KMS-11 (cell line): Measurements from ENCODE around the gene RYR2.

Experiments
- H2AFZ ChIP-seq: fragments of 200-600 bp; sonication (generic); 2 replicates; pipeline ENCODE4 v1.6.1; 2016; ENCODE audit warnings: antibody characterized with exemption, mixed run types, low read depth
- H3K27ac ChIP-seq: fragments of 200-600 bp; sonication (generic); 2 replicates; pipeline ENCODE4 v1.6.1; 2016; ENCODE audit warnings: mild to moderate bottlenecking, mixed run types
- H3K27me3 ChIP-seq: fragments of 200-600 bp; sonication (generic); 2 replicates; pipeline ENCODE4 v1.6.1; 2017; ENCODE audit warnings: mild to moderate bottlenecking, low read depth, mixed run types, moderate library complexity; ENCODE audit not compliant: insufficient read depth
- H3K36me3 ChIP-seq: fragments of 200-600 bp; sonication (generic); 2 replicates; pipeline ENCODE4 v1.6.1; 2017; ENCODE audit warnings: mild to moderate bottlenecking, mixed run types; ENCODE audit not compliant: insufficient read depth
- H3K4me1 ChIP-seq: fragments of 200-600 bp; sonication (generic); 2 replicates; pipeline ENCODE4 v1.6.1; 2016; ENCODE audit warnings: mild to moderate bottlenecking, low read depth, mixed run types; ENCODE audit not compliant: poor library complexity, severe bottlenecking
- H3K4me2 ChIP-seq: fragments of 200-600 bp; sonication (generic); 2 replicates; pipeline ENCODE4 v1.7.0; 2016; ENCODE audit warnings: mild to moderate bottlenecking, mixed run types
- H3K4me3 ChIP-seq: fragments of 200-600 bp; sonication (generic); IDR thresholded peaks from 2 replicates; pipeline ENCODE4 v1.6.1; 2017; ENCODE audit warnings: low read depth, low read length, mixed read lengths; ENCODE audit not compliant: insufficient read depth
- H3K79me2 ChIP-seq: fragments of 200-600 bp; sonication (generic); 2 replicates; pipeline ENCODE4 v1.6.1; 2016; ENCODE audit warnings: low read depth, mixed run types; ENCODE audit not compliant: insufficient read depth
- H3K9ac ChIP-seq: fragments of 200-600 bp; sonication (generic); 2 replicates; pipeline ENCODE4 v1.6.1; 2016; ENCODE audit warnings: mild to moderate bottlenecking, mixed run types
- H4K20me1 ChIP-seq: fragments of 200-600 bp; sonication (generic); 2 replicates; pipeline ENCODE4 v1.6.1; 2016; ENCODE audit warnings: mild to moderate bottlenecking, mixed run types; ENCODE audit not compliant: insufficient read depth
- TF ChIP-seq, protein P1 (sequence below): fragments of 200-600 bp; sonication (generic); conservative IDR thresholded peaks from 2 replicates; pipeline ENCODE4 v1.6.1; 2017; ENCODE audit warnings: low read depth, mild to moderate bottlenecking, antibody characterized with exemption, low read length, moderate library complexity, mixed read lengths

Gene RYR2

GRCh38 chr1:237398751-237399150 is 356.8 kb downstream of the RYR2 start:
- Histone ChIP-seq H3K27me3 (no peaks in the 10 kb centered on the region), H3K36me3 (no peaks in the 10 kb centered on the region), H3K4me1 (no peaks in the 10 kb centered on the region), H3K4me2 (no peak overlapping the region), H3K79me2 (no peaks in the 10 kb centered on the region), H3K27ac (no peak overlapping the region), H2AFZ (no peak overlapping the region), H3K4me3 (no peak overlapping the region), H3K9ac (no peak overlapping the region), H4K20me1 (no peaks in the 10 kb centered on the region)
- TF ChIP-seq, protein P1, sequence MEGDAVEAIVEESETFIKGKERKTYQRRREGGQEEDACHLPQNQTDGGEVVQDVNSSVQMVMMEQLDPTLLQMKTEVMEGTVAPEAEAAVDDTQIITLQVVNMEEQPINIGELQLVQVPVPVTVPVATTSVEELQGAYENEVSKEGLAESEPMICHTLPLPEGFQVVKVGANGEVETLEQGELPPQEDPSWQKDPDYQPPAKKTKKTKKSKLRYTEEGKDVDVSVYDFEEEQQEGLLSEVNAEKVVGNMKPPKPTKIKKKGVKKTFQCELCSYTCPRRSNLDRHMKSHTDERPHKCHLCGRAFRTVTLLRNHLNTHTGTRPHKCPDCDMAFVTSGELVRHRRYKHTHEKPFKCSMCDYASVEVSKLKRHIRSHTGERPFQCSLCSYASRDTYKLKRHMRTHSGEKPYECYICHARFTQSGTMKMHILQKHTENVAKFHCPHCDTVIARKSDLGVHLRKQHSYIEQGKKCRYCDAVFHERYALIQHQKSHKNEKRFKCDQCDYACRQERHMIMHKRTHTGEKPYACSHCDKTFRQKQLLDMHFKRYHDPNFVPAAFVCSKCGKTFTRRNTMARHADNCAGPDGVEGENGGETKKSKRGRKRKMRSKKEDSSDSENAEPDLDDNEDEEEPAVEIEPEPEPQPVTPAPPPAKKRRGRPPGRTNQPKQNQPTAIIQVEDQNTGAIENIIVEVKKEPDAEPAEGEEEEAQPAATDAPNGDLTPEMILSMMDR, result no peak

- H3K27me3 ChIP-seq, result no peaks in the 10 kb centered on the region
- H3K27ac ChIP-seq, result no peak overlapping the region
- no peak overlapping the region for H3K4me3 ChIP-seq
- TF ChIP-seq, protein P1, result no peak
- H3K4me1 ChIP-seq, result no peaks in the 10 kb centered on the region
- H3K36me3 ChIP-seq, result no peaks in the 10 kb centered on the region
- no peaks in the 10 kb centered on the region for H3K79me2 ChIP-seq
- no peak overlapping the region for H2AFZ ChIP-seq
- H4K20me1 ChIP-seq, result no peaks in the 10 kb centered on the region
- H3K9ac ChIP-seq, result no peak overlapping the region
- no peak overlapping the region for H3K4me2 ChIP-seq
Observed at GRCh38 chr1:237405912-237406311, 363.9 kb downstream of the RYR2 start.

DNA sequence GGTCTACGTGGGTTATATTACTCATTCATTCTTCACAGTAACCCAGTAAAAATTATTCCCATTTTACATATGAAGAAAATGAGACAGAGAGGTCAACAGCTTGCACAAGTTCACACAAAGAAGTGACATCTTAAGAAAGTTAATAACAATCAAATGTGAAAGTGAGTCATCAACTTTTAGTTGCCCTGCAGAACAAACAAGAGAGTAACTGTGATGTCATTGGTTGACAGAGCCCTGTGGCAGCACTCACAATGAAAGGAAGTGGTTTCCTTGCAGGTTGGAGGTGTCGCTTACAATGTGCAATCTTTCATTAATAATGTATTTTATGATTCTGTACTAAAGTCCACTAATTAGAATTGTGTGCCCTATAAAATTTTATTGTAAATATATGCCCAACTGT is 369.6 kb downstream of the RYR2 start:
- Histone ChIP-seq H3K36me3 (no peaks in the 10 kb centered on the region), H3K4me2 (no peak overlapping the region; the same call in 1 of the 2 replicates), H3K27me3 (no peaks in the 10 kb centered on the region), H2AFZ (no peak overlapping the region), H3K79me2 (no peaks in the 10 kb centered on the region), H3K4me3 (no peak overlapping the region), H3K4me1 (no peaks in the 10 kb centered on the region), H3K27ac (no peak overlapping the region), H4K20me1 (no peaks in the 10 kb centered on the region), H3K9ac (no peak overlapping the region)
- TF ChIP-seq, protein P1, result no peak

DNA sequence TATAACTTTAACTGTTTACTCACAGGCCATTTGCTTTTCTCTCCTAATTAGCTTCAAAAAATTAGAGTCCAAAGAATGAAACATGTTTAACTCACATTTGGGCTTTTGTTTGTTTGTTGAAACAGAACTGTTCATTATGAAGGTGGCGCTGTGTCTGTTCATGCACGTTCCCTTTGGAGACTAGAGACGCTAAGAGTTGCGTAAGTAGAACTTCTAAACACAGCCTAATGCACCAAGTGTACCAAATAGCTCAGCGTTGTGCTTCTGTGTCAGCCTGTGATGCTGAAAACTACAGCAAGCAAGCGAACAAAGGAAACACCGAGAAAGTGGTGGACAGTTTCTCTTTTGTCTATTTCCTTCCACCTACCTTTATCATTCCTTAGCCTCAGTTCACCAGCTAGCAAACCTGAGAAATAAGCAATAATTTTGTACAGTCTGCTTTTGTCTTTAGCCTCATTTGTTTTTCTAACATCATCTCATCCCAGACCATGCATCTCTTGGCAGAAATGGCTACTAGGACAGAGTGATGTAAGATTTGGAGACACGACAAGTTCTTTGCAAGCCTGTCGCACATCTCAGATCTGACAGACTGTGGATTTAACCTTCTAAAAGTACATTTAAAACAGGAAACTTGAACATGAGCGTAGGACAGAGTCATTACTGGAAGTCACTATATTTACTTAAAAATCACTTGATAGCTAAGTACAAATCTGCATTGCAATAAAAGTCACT is 375.1 kb downstream of the RYR2 start:
- Histone ChIP-seq H3K4me2 (no peak overlapping the region), H2AFZ (no peak overlapping the region), H4K20me1 (no peaks in the 10 kb centered on the region), H3K27me3 (no peaks in the 10 kb centered on the region), H3K9ac (no peak overlapping the region), H3K36me3 (no peaks in the 10 kb centered on the region), H3K4me1 (no peaks in the 10 kb centered on the region), H3K27ac (no peak overlapping the region), H3K79me2 (no peaks in the 10 kb centered on the region), H3K4me3 (no peak overlapping the region)
- TF ChIP-seq, protein P1, result no peak
